Spinal cord (tissue), 10 donors: ENCODE data around the gene RAB40C. TPM values are rescaled to one million over a fixed set of nuclear protein-coding genes. Genes with fewer than 3 reads are reported as not detected.

ENCODE experiments used
- DNase-seq, 6 donors: peaks; one replicate each; pipeline versions ENCODE4 v3.0.0 to v3.0.0-alpha.2; 2013 to 2015; ENCODE audit warnings: low spot score in 6 of 6, low read depth in 4 of 6
- H3K27ac ChIP-seq: one replicate; pipeline ENCODE4 v1.5.1; 2013; ENCODE audit warnings: low read depth, low read length, control low read depth
- H3K27me3 ChIP-seq: one replicate; pipeline ENCODE4 v1.6.1; 2013; ENCODE audit warnings: low read length; ENCODE audit not compliant: control insufficient read depth, insufficient read depth
- H3K36me3 ChIP-seq: one replicate; pipeline ENCODE4 v1.6.1; 2013; ENCODE audit warnings: low read length; ENCODE audit not compliant: control insufficient read depth, insufficient read depth
- H3K4me1 ChIP-seq: one replicate; pipeline ENCODE4 v1.6.1; 2013; ENCODE audit warnings: low read length; ENCODE audit not compliant: control insufficient read depth, insufficient read depth
- H3K4me3 ChIP-seq: one replicate; pipeline ENCODE4 v1.5.1; 2013; ENCODE audit warnings: low read depth, low read length, control low read depth
- H3K9me3 ChIP-seq: one replicate; pipeline ENCODE4 v1.6.1; 2013; ENCODE audit warnings: low read length; ENCODE audit not compliant: control insufficient read depth, insufficient read depth
- WGBS: methylation state at CpG from one replicate; pipeline ENCODE4 v1.1.5; 2013; ENCODE audit warnings: missing lambda C conversion rate; ENCODE audit not compliant: insufficient coverage; 5-methylcytosine and 5-hydroxymethylcytosine counted together
- polyA plus RNA-seq, 2 donors: library from polyadenylated mRNA; unstranded; fragments of 120-200 nt; gene quantifications; one replicate each; pipeline ENCODE4 v1.2.1, GENCODE V29; 2013; ENCODE audit not compliant: insufficient read length in 2 of 2
- total RNA-seq, 2 donors: library from RNA; depleted of rRNA in 1 of 2; stranded (reverse); fragments of 120-200 nt in 1 of 2; fragments of >200 nt in 1 of 2; gene quantifications; one replicate each; pipeline versions ENCODE4 v1.2.3 to v1.2.4, GENCODE V29; 2013 to 2014
- donor health status: healthy.

Gene RAB40C
- total and polyA plus RNA-seq, 4 donors, result 12.4 to 45.7 (median 30.1) TPM

DNA sequence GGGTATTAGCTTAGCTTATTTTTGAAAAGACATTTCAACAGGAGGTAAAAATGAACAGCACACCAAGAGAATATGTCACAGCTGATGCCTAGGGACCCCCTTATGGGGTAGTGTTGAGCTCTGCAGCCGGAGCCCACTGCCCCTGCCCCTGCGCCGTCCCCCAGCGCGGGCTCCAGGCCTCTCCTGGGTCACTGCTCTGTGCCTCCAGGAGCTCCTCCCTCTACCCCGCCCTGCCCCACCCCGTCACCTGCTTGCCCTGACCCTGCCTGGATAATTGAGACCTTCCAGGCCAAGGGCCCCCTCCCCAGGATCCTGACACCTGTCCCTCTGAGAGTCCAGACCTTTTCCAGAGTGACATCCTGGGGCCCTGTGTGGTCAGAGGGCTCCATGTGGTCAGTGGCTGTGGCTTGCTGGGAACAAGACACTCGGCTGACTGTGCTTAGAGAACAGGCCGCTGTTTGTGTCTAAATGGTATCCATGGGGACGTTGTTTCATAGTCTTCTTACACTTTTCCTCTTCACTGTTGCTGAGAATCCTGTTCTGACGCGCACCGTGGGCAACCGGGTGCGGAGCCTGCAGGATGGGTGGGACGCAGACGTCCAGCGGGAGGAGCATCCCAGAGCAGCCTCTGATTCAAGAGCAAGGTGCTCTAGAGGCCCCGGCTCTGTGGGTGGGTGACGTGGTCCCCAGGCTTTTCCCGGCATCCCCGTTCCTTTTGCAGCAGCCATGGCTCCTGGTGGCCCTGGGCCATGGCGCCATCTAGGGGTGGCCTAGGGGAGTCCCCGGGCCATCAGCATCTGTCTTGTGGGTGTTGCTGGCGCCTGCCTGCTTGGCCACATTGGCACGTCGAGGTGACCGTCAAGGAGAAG, 20.9 kb downstream of the RAB40C start:
- H3K27me3 ChIP-seq, result no peaks in the 10 kb centered on the region
- WGBS, result 76% methylated on average over 27 of the region's 28 CpGs
- H3K36me3 ChIP-seq, result peaks cover 36% of the 10 kb centered on the region
- H3K27ac ChIP-seq, result peak overlapping the region; percentile 33
- H3K4me3 ChIP-seq, result no peak overlapping the region
- H3K4me1 ChIP-seq, result peaks cover 21% of the 10 kb centered on the region
- H3K9me3 ChIP-seq, result no peaks in the 10 kb centered on the region
- DNase-seq, result peak in 1 of 6 donors; percentile 24

DNA sequence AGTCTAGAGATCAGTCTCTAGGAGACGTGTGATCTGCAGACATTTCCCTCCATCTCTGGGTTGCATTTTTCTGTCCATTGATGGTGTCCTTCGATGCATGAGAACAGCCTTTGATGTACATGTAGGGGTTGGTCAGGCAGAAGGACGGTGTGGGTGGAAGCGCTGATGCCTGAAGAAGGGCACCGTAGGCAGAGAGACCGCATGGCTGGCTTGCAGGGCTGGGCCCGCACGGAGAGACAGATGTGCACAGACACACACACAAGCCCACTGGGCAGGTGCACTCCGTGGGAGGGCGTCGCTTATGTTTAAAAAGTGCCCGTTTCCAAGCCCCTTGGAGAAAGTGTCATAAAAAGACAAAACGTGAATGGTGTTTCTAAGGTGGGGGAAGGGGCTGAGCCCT, 25.3 kb downstream of the RAB40C start:
- H3K9me3 ChIP-seq, result no peaks in the 10 kb centered on the region
- 91% methylated on average over 13 of the region's 13 CpGs for WGBS
- H3K27me3 ChIP-seq, result no peaks in the 10 kb centered on the region
- H3K36me3 ChIP-seq, result peaks cover 46% of the 10 kb centered on the region
- no peak for DNase-seq
- H3K4me1 ChIP-seq, result peaks cover 11% of the 10 kb centered on the region
- H3K27ac ChIP-seq, result no peak overlapping the region
- no peak overlapping the region for H3K4me3 ChIP-seq

DNA sequence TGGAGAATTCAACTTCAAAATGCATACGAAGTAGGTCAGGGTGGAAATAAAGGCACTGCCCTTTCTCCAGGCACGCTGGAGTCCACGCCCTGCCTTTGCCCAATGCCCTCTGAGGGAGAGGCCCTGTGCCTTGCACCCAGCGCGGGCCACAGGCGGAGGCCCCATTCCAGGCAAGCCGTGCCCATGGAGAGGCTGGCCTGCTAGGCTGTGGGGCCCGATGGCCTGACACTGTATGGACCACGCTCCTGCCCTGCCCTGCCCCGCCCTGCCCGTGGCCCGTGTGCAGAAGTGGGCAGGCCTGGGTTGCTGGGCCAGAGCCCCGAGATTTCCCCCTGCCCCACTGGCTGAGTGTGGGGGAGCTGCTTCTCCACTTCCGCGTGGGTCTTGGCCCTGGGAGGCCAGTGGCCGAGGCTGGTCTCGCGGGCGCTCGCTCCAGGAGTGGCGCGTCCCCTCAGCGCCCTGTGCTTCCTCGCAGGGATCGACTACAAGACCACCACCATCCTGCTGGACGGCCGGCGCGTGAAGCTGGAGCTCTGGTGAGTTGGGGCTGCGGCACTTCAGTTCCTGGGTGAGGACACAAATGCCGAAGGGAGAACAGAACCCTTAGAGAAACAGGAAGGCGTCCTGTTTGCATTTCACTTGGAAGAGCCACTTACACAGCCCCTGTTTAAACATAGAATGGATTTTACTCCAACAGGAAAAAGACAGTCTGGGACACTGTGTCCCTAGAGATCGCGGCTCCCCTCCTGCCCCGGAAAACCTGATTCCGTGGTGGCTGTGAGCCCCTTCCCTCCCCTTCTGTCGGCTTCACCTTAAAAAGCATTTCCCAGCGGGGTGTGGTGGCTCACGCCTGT, 27.1 kb downstream of the RAB40C start:
- no peaks in the 10 kb centered on the region for H3K9me3 ChIP-seq
- DNase-seq, result no peak
- peaks cover 47% of the 10 kb centered on the region for H3K36me3 ChIP-seq
- H3K27me3 ChIP-seq, result no peaks in the 10 kb centered on the region
- H3K4me1 ChIP-seq, result peaks cover 11% of the 10 kb centered on the region
- H3K4me3 ChIP-seq, result no peak overlapping the region
- WGBS, result 97% methylated on average over 37 of the region's 39 CpGs
- no peak overlapping the region for H3K27ac ChIP-seq

DNA sequence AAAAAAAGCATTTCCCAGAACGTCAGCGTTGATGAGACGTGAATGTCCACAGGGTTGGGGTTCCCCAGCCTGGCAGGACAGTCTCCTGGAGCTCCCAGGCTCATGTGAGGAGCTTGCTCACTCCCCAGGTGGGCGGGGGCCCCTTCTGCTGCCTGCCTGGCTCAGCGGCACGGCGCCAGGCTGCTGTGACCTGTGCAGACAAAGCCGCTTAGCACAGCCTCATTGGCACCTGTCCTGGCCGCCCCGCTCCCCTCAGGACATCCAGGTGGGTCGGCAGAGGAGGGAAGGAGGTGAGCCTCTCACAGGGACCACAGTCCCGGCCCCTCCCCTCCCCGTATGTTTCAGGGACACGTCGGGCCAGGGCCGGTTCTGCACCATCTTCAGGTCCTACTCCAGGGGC, 28.0 kb downstream of the RAB40C start:
- DNase-seq, result no peak
- no peaks in the 10 kb centered on the region for H3K9me3 ChIP-seq
- no peaks in the 10 kb centered on the region for H3K27me3 ChIP-seq
- no peak overlapping the region for H3K27ac ChIP-seq
- 91% methylated on average over 15 of the region's 16 CpGs for WGBS
- no peak overlapping the region for H3K4me3 ChIP-seq
- peaks cover 51% of the 10 kb centered on the region for H3K36me3 ChIP-seq
- H3K4me1 ChIP-seq, result peaks cover 16% of the 10 kb centered on the region

DNA sequence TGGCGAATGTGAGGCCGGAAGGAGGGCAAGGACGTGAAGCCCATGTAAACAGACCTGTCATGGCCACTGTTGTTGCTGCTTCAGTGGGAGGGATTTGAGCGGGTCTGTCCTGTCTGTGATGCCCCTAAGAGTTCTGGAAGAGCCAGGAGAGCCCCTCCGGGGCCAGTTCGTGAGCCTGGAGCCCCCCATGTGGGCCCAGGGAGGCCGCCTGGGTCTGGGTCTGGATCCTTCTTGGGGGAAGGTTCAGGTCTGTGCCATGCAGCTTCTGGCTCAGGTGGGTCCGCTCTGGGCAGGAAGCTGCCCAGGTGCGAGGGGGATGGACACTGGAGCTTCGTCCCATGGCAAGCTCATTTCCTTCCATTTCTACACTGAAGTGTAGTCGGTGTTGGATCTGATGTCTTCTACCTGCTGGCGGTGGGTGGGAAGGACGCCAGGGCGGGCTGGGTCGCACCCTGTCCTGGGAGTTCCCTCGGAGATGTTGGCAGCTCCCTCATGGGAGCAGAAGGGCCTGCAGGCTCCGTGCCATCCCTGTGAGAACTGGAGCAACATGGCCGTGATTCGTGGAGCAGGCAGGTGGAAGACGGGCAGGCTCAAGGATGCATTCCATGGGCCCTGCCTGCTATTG, 29.7 kb downstream of the RAB40C start:
- WGBS, result 94% methylated on average over 20 of the region's 20 CpGs
- no peaks in the 10 kb centered on the region for H3K9me3 ChIP-seq
- H3K27me3 ChIP-seq, result no peaks in the 10 kb centered on the region
- H3K36me3 ChIP-seq, result peaks cover 46% of the 10 kb centered on the region
- no peak overlapping the region for H3K4me3 ChIP-seq
- no peak overlapping the region for H3K27ac ChIP-seq
- DNase-seq, result no peak
- peaks cover 16% of the 10 kb centered on the region for H3K4me1 ChIP-seq

DNA sequence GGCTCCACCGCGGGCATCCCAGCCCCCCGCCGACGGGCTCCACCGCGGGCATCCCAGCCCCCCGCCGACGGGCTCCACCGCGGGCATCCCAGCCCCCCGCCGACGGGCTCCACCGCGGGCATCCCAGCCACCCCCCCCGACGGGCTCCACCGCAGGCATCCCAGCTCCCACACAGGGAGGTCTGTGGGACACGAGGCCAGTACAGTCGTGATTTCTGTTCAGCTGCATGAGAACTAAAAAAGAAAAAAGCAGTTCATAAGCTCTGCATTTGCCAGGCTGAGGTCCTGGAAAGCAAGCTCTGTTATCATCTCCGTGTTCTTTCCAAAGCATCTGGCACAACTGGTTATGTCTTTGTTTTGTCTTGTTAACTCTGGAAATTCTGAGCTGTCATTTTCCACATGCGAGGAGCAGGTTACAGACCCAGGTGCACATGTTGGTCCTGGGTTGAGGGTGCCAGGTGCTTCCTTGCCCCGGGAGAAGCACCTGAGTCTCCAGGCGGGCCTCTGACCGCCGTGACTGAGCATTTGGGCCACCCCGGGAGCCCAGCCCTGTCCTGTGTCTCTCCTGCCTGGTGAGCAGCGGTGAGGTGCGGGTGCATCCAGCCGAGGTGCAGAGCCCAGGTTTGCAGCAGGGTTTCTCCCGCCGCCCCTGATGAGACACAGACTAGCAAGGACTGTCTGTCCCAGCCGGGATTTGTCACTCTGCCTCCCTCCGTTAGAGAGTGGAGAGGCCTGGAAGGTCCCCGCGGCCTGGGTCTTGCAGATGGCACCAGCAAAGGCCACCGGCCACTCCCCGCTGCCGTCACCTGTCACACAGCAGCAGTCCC, 31.0 kb downstream of the RAB40C start:
- 79% methylated on average over 26 of the region's 41 CpGs for WGBS
- peaks cover 19% of the 10 kb centered on the region for H3K4me1 ChIP-seq

DNA sequence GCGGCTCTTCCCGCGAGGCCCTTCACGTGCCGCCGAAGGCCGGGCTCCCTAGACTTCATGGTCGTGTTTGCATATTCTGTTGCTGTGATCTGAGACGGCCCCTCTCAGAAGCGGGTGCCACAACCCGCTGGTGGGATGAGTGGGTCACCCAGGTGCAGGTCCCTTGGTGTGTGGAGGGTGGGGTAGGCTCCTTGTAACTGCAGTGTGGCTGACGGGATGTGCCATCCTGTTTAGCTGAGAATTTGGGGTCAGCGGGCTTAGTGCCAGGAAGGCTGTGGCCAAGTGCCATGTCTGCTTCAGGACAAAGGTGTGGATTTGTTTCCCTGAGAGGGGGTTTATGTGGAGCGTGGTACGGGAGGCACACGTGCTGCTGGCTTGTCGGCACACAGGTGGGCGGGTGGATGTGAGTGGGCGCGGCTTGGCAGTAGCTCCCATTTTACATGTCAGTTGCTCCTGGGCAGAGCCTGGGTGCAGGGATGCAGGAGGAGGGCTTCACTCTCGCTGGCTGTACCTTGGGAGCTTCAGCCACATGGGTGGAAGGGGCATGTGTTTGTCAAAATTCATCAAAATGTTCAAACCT, 31.8 kb downstream of the RAB40C start:
- no peak for DNase-seq

More for the DNA sequence above, 31.0 kb downstream of the RAB40C start:
- H3K27ac ChIP-seq, result no peak overlapping the region
- peaks cover 54% of the 10 kb centered on the region for H3K36me3 ChIP-seq
- DNase-seq, result no peak
- H3K4me3 ChIP-seq, result no peak overlapping the region
- no peaks in the 10 kb centered on the region for H3K9me3 ChIP-seq
- H3K27me3 ChIP-seq, result no peaks in the 10 kb centered on the region

DNA sequence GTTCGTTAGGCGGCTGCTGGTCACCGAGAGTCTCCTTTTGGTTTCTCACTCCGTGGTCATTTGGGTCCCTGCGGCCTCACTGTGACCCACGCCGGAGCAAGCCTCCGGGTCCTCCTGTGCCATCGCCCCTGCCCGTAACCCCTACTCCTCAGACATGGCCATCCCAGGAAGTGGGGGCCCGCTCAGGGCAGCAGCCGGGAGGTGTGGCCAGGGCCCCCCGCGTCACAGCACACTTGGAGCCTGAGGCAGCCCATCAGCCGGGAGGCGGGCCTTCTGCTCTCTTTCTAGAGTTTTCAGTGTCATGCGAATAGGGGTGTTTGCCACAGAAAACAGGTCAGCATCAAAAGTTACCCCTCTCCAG, 33.0 kb downstream of the RAB40C start:
- H3K27ac ChIP-seq, result no peak overlapping the region
- no peak for DNase-seq
- WGBS, result 90% methylated on average over 12 of the region's 17 CpGs

More for the DNA sequence above, 31.8 kb downstream of the RAB40C start:
- Histone ChIP-seq H3K9me3 (no peaks in the 10 kb centered on the region), H3K36me3 (peaks cover 60% of the 10 kb centered on the region), H3K4me3 (no peak overlapping the region), H3K27me3 (no peaks in the 10 kb centered on the region), H3K4me1 (peaks cover 19% of the 10 kb centered on the region), H3K27ac (no peak overlapping the region)
- 72% methylated on average over 21 of the region's 21 CpGs for WGBS

More for the DNA sequence above, 33.0 kb downstream of the RAB40C start:
- Histone ChIP-seq H3K9me3 (no peaks in the 10 kb centered on the region), H3K4me3 (no peak overlapping the region), H3K4me1 (peaks cover 19% of the 10 kb centered on the region), H3K27me3 (no peaks in the 10 kb centered on the region), H3K36me3 (peaks cover 60% of the 10 kb centered on the region)
